ENCODE measurements around the gene HARS1.
A peak's percentile ranks its signal among the peaks of the same experiment; 100 is the strongest.
"Not testable (repeated sequence)": the region's sequence is repeated elsewhere in the genome, so short reads cannot be mapped to it uniquely, and the experiment has no call there.

Gene HARS1

GRCh38 chr5:140674629-140675028 is 16.5 kb downstream of the HARS1 start:
- DNase-seq (ENCODE audit: low spot score), result no peak

- no peak for DNase-seq (ENCODE audit: low spot score)
Observed at GRCh38 chr5:140674211-140674610, 17.0 kb downstream of the HARS1 start.

GRCh38 chr5:140673187-140673976 is 17.8 kb downstream of the HARS1 start, which contains the start of gene DND1:
TSS of gene DND1 (minus strand) at chr5:140673576. CDS start at chr5:140673542, 34 bp downstream.
- no peak for DNase-seq (ENCODE audit: low spot score)

GRCh38 chr5:140672455-140673186 is 18.5 kb downstream of the HARS1 start:
- peak; percentile 41 for DNase-seq (ENCODE audit: low spot score)

- DNase-seq (ENCODE audit: low spot score), result no peak
Observed at GRCh38 chr5:140671472-140672125, 19.6 kb downstream of the HARS1 start.

- DNase-seq (ENCODE audit: low spot score), result not testable (repeated sequence)
Observed at GRCh38 chr5:140671035-140671434, 20.1 kb downstream of the HARS1 start.

- peak; percentile 93 for DNase-seq (ENCODE audit: low spot score)
Observed at GRCh38 chr5:140664359-140665119, 26.6 kb downstream of the HARS1 start, which contains the start of gene WDR55. TSS of gene WDR55 (plus strand) at chr5:140664904. CDS start at chr5:140664913, 9 bp downstream.

- no peak for DNase-seq (ENCODE audit: low spot score)
Observed at GRCh38 chr5:140664030-140664358, 27.2 kb downstream of the HARS1 start.

- DNase-seq (ENCODE audit: low spot score), result not testable (repeated sequence)
Observed at GRCh38 chr5:140660371-140660770, 30.8 kb downstream of the HARS1 start.

GRCh38 chr5:140658870-140659269 is 32.3 kb downstream of the HARS1 start:
- DNase-seq (ENCODE audit: low spot score), result no peak

- peak; percentile 27 for DNase-seq (ENCODE audit: low spot score)
Observed at GRCh38 chr5:140647042-140647419, 44.1 kb downstream of the HARS1 start.

- peak; percentile 41 for DNase-seq (ENCODE audit: low spot score)
Observed at GRCh38 chr5:140642718-140643117, 48.5 kb downstream of the HARS1 start.

- DNase-seq (ENCODE audit: low spot score), result no peak
Observed at GRCh38 chr5:140641716-140642115, 49.5 kb downstream of the HARS1 start.

- DNase-seq (ENCODE audit: low spot score), result peak; percentile 99
Observed at GRCh38 chr5:140639148-140639981, 51.8 kb downstream of the HARS1 start, which contains the start of gene TMCO6. TSS of gene TMCO6 (plus strand) at chr5:140639451. CDS start at chr5:140639528, 77 bp downstream.

- not testable (repeated sequence) for DNase-seq (ENCODE audit: low spot score)
Observed at GRCh38 chr5:140638898-140639147, 52.3 kb downstream of the HARS1 start.

GRCh38 chr5:140637371-140638100 is 53.6 kb downstream of the HARS1 start:
- DNase-seq (ENCODE audit: low spot score), result no peak

GRCh38 chr5:140635291-140636257 is 55.6 kb downstream of the HARS1 start:
- DNase-seq (ENCODE audit: low spot score), result no peak

- DNase-seq (ENCODE audit: low spot score), result no peak
Observed at GRCh38 chr5:140634103-140634502, 57.1 kb downstream of the HARS1 start.

- no peak for DNase-seq (ENCODE audit: low spot score)
Observed at GRCh38 chr5:140633501-140633900, 57.7 kb downstream of the HARS1 start.
